IPS DF 6.9 (cell line): Measurements from ENCODE around the gene SART3.

Experiments used
- DNase-seq: peaks from one replicate; pipeline ENCODE4 v3.0.0-alpha.2; 2013; ENCODE audit warnings: low read depth, low spot score
- H3K27ac ChIP-seq: one replicate; pipeline ENCODE4 v1.5.1; 2013; ENCODE audit warnings: low read length, control low read depth
- H3K27me3 ChIP-seq: 2 replicates; pipeline ENCODE4 v1.6.1; 2013; ENCODE audit warnings: mild to moderate bottlenecking, low read length; ENCODE audit not compliant: control insufficient read depth, insufficient read depth
- H3K36me3 ChIP-seq: 2 replicates; pipeline ENCODE4 v1.6.1; 2013; ENCODE audit warnings: low read length; ENCODE audit not compliant: control insufficient read depth, insufficient read depth
- H3K4me1 ChIP-seq: 2 replicates; pipeline ENCODE4 v1.6.1; 2013; ENCODE audit warnings: low read length; ENCODE audit not compliant: control insufficient read depth, insufficient read depth
- H3K4me3 ChIP-seq: 2 replicates; pipeline ENCODE4 v1.5.1; 2013; ENCODE audit warnings: mild to moderate bottlenecking, low read length
- H3K9me3 ChIP-seq: 2 replicates; pipeline ENCODE4 v1.6.1; 2013; ENCODE audit warnings: low read length, inconsistent platforms; ENCODE audit not compliant: control insufficient read depth, insufficient read depth
- WGBS: extraction: QIAGEN DNeasy Blood & Tissue Kit; methylation state at CpG from one replicate; pipeline ENCODE4 v1.1.7; 2013; ENCODE audit warnings: mixed read lengths, missing lambda C conversion rate; ENCODE audit not compliant: insufficient read length, insufficient coverage; 5-methylcytosine and 5-hydroxymethylcytosine counted together

The SART3 gene, protein sequence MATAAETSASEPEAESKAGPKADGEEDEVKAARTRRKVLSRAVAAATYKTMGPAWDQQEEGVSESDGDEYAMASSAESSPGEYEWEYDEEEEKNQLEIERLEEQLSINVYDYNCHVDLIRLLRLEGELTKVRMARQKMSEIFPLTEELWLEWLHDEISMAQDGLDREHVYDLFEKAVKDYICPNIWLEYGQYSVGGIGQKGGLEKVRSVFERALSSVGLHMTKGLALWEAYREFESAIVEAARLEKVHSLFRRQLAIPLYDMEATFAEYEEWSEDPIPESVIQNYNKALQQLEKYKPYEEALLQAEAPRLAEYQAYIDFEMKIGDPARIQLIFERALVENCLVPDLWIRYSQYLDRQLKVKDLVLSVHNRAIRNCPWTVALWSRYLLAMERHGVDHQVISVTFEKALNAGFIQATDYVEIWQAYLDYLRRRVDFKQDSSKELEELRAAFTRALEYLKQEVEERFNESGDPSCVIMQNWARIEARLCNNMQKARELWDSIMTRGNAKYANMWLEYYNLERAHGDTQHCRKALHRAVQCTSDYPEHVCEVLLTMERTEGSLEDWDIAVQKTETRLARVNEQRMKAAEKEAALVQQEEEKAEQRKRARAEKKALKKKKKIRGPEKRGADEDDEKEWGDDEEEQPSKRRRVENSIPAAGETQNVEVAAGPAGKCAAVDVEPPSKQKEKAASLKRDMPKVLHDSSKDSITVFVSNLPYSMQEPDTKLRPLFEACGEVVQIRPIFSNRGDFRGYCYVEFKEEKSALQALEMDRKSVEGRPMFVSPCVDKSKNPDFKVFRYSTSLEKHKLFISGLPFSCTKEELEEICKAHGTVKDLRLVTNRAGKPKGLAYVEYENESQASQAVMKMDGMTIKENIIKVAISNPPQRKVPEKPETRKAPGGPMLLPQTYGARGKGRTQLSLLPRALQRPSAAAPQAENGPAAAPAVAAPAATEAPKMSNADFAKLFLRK

DNA sequence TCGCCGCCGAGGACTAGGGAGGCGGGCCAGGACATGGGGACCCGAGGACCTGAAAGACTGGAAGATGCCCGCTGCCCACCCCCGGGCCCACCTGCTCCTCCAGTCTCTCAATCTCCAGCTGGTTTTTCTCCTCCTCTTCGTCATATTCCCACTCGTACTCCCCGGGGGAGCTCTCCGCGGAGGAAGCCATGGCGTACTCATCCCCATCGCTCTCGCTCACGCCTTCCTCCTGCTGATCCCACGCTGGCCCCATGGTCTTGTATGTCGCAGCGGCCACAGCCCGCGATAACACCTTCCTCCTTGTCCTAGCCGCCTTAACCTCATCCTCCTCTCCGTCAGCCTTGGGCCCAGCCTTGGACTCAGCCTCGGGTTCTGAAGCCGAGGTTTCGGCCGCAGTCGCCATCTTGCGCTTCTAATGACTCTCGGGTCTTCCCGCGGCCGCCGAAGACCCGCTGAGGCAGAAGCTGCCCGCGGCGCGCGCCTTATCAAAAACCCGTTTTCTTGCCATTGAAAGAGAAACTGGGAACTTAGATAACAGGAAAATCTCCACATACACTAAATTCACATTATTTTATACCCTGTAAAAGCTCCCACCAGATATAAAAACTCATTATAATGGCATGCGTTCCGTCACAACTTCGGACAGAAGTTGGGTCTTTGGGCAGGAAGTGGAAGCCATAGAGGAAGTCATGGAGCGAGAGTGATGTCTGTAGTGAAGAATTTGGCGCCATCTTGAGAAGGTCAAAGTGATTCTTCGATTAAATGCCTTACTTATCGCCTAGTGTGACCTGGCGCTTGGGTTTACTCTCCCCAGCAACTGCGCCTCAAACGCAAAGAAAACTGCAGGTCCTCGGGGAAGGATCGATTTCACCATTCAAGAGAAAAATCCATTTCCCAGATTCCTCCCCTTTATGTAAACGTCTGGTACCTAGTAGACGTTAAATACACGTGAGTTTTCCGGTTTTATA lies at the start of gene SART3:
TSS of gene SART3 (minus strand) at position 422 of the 968 bp plus-strand sequence. CDS start at position 403, 19 bp downstream.
- 0 out of 2 replicates have a peak, but pooled peaks cover 3% of the 10 kb centered on the region for H3K4me1 ChIP-seq
- DNase-seq = peak; percentile 77
- H3K36me3 ChIP-seq = peaks cover 10% of the 10 kb centered on the region; the same call in 1 of the 2 replicates
- H3K4me3 ChIP-seq = peak within 1 kb of the TSS; percentile 72
- no CpG with 5 or more reads among the region's 57 CpGs for whole genome bisulfite sequencing
- H3K27me3 ChIP-seq = no peaks in the 10 kb centered on the region
- no peak within 1 kb of the TSS for H3K27ac ChIP-seq
- H3K9me3 ChIP-seq = no peaks in the 10 kb centered on the region

DNA sequence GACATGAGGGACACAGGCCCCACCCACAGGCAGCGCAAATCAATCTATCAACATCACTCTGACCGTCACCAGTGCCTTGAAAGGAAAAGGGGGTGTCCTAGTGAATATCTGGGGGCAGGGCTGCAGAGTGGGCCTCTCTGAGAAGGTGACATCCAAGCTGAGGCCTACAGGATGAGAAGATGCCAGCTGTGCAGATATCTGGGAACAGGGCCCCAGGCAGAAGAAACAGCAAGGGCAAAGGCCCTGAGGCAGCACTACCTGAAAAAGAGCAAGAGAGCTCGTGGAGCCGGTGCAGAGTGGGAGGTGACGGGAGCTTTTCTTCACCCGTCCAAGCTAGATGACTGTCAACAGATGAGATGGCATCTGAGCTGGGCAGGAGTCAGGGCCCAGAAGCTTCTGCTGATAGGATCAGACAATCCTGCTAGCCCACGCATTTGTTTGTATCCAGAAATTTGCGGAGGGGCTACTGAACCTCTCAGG lies 49.4 kb upstream of the SART3 start:
- peaks cover 2% of the 10 kb centered on the region; the same call in 1 of the 2 replicates for H3K4me1 ChIP-seq
- no peak for DNase-seq
- no peak overlapping the region for H3K4me3 ChIP-seq
- no peaks in the 10 kb centered on the region for H3K36me3 ChIP-seq
- H3K27ac ChIP-seq = no peak overlapping the region
- no peaks in the 10 kb centered on the region for H3K27me3 ChIP-seq
- no CpG with 5 or more reads among the region's 8 CpGs for WGBS
- no peaks in the 10 kb centered on the region for H3K9me3 ChIP-seq

DNA sequence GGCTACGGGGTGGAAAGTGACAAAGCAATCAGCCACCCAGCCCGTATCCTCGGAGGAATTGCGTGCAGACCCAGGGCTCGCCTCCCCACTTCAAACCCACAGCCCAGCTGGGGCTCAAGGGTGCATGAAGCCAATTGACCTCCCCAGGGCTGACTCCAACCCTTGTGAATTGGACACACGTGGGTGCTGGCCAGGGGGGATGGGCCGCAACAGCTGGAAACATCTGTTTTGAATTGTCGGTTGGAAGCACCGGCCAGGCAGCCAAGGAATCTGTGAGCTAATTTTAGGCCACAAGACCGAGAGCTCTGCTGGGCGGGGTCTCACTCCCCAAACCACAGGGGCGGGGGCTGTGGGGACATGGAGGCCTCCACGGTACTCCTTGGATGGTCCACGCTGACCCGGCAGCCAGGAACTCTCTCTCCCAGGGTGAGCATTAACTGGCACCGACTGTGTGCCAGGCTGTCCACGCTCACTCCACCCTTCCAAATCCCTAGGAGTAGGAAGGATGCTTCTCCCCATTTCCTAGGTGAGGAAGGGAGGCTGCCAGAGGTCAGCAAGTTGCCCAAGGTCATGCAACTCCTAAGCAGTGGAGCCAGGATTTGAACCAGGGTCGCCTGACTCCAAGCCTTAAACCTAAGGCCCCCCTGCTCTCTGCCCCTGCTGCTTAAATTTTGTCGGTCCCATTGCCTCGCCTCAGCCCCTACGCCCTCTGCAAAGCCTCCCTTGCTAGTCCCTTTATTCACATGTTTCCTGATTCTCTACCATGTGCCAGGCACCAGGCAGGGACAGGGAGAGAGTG lies 48.8 kb upstream of the SART3 start:
- no peak overlapping the region for H3K27ac ChIP-seq
- no CpG with 5 or more reads among the region's 21 CpGs for WGBS

DNA sequence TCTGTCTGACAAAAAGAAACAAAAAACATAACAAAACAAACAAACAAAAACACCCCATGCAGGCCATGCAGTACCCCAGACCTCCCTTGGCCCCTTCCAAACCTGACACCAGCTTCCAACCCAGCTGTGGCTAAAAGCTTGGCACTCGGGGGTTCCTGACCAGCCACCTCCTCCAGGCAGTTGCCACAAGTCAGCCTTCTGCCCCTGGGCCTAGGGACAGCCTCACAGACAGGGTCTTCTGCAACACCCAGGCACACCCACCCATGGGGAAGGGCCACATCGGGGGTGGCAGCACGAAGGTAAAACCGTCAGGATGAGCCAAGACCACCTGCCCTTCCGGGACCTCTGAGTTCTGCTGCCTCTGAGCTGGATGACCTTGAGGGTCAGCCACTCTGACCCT lies 47.6 kb upstream of the SART3 start:
- no peak for DNase-seq
- H3K27me3 ChIP-seq = no peaks in the 10 kb centered on the region
- H3K36me3 ChIP-seq = no peaks in the 10 kb centered on the region
- H3K9me3 ChIP-seq = no peaks in the 10 kb centered on the region
- WGBS = no CpG with 5 or more reads among the region's 5 CpGs
- no peak overlapping the region for H3K4me3 ChIP-seq
- H3K4me1 ChIP-seq = peaks cover 4% of the 10 kb centered on the region
- no peak overlapping the region for H3K27ac ChIP-seq

More for the DNA sequence above, 48.8 kb upstream of the SART3 start:
- DNase-seq = no peak
- no peak overlapping the region for H3K4me3 ChIP-seq
- H3K27me3 ChIP-seq = no peaks in the 10 kb centered on the region
- no peaks in the 10 kb centered on the region for H3K9me3 ChIP-seq
- peaks cover 2% of the 10 kb centered on the region; the same call in 1 of the 2 replicates for H3K4me1 ChIP-seq
- H3K36me3 ChIP-seq = no peaks in the 10 kb centered on the region

DNA sequence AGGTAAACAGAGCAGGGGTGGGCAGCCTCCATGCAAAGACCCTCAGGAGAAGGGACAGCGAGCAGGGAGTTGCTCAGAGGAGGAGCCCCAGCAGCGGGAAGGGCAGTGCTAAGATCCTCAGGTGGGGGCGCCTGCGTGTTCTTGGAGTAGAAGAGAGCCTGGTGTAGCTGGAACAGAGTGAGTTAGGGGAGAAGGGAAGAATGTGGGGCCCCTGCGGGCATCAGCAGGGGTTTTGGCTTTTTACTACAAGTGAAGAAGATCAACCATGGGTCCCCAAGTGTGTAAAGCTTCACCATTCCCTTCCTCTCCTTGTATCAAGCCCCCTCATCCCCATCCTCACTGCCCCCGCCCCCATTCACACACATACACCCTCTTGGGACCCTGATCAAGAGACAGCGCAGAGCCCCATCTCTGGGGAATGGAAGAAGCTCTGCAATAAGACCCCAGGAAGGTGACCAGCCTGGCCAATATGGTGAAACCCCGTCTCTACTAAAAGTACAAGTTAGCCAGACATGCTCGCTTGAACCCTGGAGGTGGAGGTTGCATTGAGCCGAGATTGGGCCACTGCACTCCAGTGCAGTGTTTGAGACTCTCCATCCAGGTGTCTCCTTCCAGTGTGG lies 47.1 kb upstream of the SART3 start:
- no peak for DNase-seq
- no CpG with 5 or more reads among the region's 10 CpGs for WGBS
- Histone ChIP-seq H3K4me3 (no peak overlapping the region), H3K9me3 (no peaks in the 10 kb centered on the region), H3K36me3 (no peaks in the 10 kb centered on the region), H3K27ac (no peak overlapping the region), H3K4me1 (peaks cover 4% of the 10 kb centered on the region), H3K27me3 (no peaks in the 10 kb centered on the region)

DNA sequence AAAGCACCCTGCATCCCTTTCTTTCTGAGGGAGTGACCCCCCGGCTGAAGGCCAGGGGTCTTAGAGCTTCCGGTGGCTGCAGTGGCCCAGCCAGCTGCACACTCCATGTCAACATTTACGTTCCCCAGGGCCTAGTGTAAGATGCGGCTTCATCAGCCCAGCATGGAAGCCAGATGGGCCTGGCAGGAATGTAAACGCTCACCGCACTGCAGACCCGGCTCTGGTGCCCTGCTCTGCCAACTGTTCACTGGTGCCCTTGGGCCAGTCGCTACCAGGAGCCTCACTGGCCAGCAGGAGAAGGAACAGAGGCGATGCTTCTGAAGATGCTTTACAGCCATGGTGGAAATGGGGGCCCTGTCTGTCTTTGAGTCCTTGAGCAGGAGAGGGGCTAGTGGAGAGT lies 45.5 kb upstream of the SART3 start:
- DNase-seq = no peak
- no peaks in the 10 kb centered on the region for H3K36me3 ChIP-seq
- WGBS = no CpG with 5 or more reads among the region's 9 CpGs
- no peak overlapping the region for H3K4me3 ChIP-seq
- H3K9me3 ChIP-seq = no peaks in the 10 kb centered on the region
- H3K27me3 ChIP-seq = no peaks in the 10 kb centered on the region
- peaks cover 4% of the 10 kb centered on the region for H3K4me1 ChIP-seq
- H3K27ac ChIP-seq = no peak overlapping the region

DNA sequence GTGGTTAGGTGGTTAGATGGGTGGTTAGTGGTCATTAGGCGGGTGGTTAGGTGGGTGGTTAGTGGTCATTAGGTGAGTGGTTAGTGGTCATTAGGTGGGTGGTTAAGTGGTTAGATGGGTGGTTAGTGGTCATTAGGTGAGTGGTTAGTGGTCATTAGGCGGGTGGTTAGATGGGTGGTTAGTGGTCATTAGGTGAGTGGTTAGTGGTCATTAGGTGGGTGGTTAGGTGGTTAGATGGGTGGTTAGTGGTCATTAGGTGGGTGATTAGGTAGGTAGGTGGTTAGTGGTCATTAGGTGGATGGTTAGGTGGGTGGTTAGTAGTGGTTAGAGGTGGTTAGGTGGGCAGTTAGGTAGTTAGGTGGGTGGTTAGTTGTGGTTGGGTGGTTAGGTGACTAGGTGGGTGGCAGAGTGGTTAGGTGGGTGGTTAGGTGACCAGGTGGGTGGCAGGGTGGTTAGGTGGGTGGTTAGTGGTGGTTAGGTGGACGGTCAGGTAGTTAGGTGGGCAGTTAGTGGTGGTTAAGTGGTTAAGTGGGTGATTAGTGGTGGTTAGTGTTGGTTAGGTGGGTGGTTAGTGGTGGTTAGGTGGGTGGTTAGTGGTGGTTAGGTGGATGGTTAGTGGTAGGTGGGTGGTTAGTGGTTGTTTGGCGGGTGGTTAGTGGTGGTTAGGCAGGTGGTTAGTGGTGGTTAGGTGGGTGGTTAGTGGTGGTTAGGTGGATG lies 44.9 kb upstream of the SART3 start:
- Histone ChIP-seq H3K4me1 (peaks cover 4% of the 10 kb centered on the region), H3K4me3 (no peak overlapping the region), H3K27ac (no peak overlapping the region), H3K36me3 (no peaks in the 10 kb centered on the region), H3K27me3 (no peaks in the 10 kb centered on the region), H3K9me3 (no peaks in the 10 kb centered on the region)
- no peak for DNase-seq
- WGBS = 100% methylated on average over 1 of the region's 4 CpGs

DNA sequence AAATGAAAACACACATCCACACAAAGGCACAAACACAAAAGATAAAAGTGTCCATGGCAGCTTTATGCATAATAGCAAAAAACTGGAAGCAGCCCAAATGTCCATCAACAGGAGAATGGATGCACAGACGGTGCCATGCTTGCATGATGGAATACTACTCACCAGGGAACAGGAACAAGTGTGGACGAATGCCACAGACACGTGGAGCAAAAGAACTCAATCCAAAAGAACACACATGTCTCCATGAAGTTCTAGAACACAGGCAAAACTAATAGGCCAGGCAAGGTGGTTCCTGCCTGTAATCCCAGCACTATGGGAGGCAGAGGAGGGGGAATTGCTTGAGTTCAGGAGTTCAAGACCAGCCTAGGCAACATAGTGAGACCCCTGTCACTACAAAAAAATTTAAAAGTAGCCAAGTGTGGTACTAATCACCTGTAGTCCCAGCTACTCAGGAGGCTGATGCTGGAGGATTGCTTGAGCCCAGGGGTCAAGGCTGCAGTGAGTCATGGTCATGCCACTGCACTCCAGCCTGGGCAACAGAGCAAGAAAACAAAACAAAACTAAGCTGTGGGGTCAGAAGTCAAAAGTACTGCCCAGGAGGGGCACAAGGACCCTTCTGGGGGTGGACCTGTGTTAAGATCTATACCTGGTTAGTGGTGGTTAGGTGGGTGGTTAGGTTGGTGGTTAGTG lies 44.2 kb upstream of the SART3 start:
- no peak for DNase-seq
- Histone ChIP-seq H3K9me3 (no peaks in the 10 kb centered on the region), H3K27ac (no peak overlapping the region), H3K4me3 (no peak overlapping the region), H3K27me3 (no peaks in the 10 kb centered on the region), H3K36me3 (no peaks in the 10 kb centered on the region), H3K4me1 (peaks cover 4% of the 10 kb centered on the region)
- no CpG with 5 or more reads among the region's 3 CpGs for WGBS
